Measurements from ENCODE around the gene SEMA7A.

GRCh38 chr15:74400313-74400860 lies 33.4 kb downstream of the SEMA7A start:
- no peak for TF ChIP-seq CTCF (IDR thresholded peaks at IDR 0.05; ENCODE audit: low read length)
- TF ChIP-seq EZH2 (IDR thresholded peaks at IDR 0.05; ENCODE audit: borderline replicate concordance, low read length): no peak
